NCI-H1417 (cell line): ENCODE measurements around the gene LHB.
"Not testable (repeated sequence)": the region's sequence is repeated elsewhere in the genome, so short reads cannot be mapped to it uniquely, and the experiment has no call there.

Experiments used
- DNase-seq, 3 experiments: peaks; one replicate each; lab custom pipeline; 2025; lab: John Stamatoyannopoulos, UW

LHB gene

DNA sequence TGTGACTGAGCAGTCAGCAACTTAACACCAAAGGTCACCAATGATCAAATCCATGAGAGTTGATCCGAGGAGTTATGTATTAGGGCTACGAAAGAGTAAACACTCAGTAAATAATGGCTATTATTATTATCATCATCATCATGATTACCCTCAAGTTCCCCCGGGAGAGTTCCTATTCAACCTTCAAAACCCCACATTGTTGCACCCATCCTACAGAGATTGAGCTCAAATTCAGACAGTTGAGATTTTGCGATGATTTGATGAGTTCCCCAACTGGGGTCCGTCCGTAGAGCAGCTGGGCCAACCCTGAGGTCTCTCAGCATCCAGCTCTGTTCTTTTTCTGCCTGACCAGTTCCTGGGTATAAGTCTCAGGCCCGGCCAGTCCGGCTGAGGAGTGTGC lies 21.2 kb upstream of the LHB start:
- DNase-seq = not testable (repeated sequence)

DNA sequence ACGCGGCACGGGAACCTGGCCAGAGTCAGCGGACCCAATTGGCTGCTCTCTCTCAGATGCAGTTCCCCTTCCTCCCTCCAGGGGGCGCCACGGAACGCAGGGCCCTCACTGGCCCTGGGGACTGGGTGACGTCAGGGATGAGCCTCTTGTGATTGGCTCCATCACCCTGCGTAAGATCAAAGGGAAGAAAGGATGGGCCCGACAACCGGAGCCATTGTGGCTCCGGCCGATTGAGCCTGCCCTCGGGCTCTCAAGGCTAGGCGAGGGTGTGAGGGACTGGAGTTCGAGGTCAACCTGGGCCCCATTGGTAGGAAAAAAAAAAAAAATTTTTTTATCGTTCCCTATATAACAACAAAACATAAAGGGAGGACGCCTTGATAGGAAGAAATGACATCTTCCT lies 19.9 kb upstream of the LHB start, which contains the start of gene CGB1:
TSS of gene CGB1 (minus strand) at position 81 of the 400 bp plus-strand sequence. CDS start 184 bp downstream, outside the sequence.
- DNase-seq = not testable (repeated sequence)

DNA sequence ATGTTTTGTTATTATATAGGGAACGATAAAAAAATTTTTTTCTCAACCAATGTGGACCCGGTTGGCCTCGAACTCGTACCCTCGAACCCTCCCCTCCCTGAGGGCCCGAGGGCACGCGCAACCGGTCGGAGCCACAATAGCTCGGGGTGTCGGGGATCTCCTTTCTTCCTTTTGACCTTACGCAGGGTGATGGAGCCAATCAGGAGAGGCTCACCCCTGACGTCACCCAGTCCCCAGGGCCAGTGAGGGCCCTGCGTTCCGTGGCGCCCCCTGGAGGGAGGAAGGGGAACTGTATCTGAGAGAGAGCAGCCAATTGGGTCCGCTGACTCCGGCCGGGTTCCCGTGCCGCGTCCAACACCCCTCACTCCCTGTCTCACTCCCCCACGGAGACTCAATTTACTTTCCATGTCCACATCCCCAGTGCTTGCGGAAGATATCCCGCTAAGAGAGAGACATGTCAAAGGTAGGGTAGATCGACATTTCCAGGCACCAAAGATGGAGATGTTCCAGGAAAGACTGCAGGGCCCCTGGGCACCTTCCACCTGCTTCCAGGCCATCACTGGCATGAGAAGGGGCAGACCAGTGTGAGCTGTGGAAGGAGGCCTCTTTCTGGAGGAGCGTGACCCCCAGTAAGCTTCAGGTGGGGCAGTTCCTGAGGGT lies 14.9 kb upstream of the LHB start, which contains the start of gene CGB2:
TSS of gene CGB2 (plus strand) at position 249 of the 660 bp plus-strand sequence. CDS start at position 455, 206 bp downstream.
- not testable (repeated sequence) for DNase-seq

DNA sequence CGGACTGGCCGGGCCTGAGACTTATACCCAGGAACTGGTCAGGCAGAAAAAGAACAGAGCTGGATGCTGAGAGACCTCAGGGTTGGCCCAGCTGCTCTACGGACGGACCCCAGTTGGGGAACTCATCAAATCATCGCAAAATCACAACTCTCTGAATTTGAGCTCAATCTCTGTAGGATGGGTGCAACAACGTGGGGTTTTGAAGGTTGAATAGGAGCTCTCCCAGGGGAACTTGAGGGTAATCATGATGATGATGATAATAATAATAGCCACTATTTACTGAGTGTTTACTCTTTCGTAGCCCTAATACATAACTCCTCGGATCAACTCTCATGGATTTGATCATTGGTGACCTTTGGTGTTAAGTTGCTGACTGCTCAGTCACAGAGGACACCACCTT lies 13.4 kb upstream of the LHB start:
- DNase-seq = not testable (repeated sequence)

DNA sequence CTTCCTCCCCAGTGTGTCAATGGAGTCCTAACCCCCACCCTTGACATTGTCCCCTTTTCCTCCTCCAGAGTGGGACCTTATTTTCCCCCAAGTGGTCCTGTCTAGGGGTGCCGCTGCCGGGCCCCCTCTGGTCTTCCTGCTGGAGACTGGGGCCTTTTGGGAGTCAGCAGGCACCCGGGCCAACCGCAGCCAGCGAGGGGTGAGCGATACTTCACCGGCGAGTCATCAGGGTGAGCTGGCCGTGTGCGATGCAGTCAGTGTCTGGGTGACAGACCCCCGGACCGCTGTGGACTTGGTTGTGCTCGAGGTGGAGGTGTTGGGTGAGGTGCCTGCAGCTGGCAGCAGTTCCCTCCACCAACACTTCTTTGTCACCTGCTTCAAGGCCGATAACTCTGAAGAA lies 12.9 kb upstream of the LHB start:
- not testable (repeated sequence) for DNase-seq

DNA sequence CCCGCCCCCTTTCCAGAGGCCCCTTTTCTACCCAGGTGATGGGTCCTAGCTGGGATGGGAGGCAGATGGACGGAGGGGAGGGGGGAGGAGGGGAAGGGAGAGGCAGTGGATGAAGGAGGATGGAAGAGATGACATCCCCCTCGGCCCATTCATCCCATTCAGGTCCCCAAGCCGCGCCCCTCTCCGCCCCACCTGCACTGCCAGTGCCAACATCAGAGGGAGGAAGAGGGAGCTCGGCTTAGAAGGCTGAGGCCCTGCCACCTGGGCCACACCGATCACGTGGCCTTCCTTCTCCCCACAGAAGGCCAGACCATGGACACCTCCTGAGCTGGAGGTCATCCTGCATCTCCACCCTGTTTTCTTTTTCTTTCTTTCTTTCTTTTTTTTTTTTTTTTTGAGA lies 11.8 kb upstream of the LHB start:
- DNase-seq = not testable (repeated sequence)

DNA sequence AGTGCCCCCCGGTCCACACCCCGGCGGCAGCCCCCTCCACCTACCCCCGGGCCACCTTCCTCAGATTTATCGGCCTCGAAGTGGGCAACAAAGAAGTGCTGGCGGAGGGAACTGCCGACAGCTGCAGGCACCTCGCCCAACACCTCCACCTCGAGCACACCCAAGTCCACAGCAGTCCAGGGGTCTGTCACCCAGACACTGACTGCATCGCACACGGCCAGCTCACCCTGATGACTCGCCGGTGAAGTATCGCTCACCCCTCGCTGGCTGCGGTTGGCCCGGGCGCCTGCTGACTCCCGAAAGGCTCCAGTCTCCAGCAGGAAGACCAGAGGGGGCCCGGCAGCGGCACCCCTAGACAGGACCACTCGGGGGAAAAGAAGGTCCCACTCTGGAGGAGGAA lies 8.7 kb upstream of the LHB start:
- not testable (repeated sequence) for DNase-seq

DNA sequence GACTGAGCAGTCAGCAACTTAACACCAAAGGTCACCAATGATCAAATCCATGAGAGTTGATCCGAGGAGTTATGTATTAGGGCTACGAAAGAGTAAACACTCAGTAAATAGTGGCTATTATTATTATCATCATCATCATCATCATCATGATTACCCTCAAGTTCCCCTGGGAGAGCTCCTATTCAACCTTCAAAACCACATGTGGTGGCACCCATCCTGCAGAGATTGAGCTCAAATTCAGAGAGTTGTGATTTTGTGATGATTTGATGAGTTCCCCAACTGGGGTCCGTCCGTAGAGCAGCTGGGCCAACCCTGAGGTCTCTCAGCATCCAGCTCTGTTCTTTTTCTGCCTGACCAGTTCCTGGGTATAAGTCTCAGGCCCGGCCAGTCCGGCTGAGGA lies 8.2 kb upstream of the LHB start:
- DNase-seq = not testable (repeated sequence)

DNA sequence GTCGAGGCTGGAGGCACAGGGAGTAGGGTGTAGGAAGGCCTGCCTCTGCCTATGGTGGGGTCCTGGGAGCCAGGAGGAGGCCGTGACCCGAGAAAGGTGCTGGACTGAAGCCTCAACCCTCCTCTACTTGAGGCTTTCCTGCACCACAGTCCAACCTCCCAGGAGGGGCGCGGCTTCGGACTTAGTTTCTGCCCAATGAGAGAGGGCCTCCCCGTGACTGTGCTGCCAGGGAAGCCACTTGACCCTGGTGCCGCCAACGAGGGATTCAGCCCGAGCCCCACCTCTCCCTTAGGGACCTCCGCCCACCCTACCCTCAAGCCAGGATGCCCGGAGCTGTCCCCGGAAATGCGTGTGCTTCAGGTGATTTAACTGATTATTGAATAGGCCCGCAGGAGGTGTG lies 7.3 kb upstream of the LHB start, which contains the start of gene CGB3:
TSS of gene CGB3 (minus strand) at position 101 of the 400 bp plus-strand sequence. CDS start 362 bp downstream, outside the sequence.
- not testable (repeated sequence) for DNase-seq

DNA sequence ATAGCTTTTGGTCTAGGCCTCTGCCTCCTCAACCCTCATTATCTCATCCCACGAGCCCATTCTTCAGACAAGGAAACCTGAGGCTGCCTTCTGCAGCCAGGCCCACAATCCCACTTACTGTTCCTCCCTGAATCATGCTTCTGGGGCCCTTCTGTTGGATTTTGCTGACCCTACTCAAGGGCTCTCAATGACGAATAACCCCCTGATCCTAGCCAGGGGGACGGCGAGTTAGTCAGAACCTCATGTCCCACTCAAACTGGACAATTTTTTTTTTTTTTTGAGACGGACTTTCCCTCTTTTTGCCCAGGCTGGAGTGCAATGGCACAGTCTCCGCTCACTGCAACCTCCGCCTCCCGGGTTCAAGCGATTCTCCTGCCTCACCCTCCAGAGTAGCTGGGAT lies 5.2 kb upstream of the LHB start:
- DNase-seq = no peak

DNA sequence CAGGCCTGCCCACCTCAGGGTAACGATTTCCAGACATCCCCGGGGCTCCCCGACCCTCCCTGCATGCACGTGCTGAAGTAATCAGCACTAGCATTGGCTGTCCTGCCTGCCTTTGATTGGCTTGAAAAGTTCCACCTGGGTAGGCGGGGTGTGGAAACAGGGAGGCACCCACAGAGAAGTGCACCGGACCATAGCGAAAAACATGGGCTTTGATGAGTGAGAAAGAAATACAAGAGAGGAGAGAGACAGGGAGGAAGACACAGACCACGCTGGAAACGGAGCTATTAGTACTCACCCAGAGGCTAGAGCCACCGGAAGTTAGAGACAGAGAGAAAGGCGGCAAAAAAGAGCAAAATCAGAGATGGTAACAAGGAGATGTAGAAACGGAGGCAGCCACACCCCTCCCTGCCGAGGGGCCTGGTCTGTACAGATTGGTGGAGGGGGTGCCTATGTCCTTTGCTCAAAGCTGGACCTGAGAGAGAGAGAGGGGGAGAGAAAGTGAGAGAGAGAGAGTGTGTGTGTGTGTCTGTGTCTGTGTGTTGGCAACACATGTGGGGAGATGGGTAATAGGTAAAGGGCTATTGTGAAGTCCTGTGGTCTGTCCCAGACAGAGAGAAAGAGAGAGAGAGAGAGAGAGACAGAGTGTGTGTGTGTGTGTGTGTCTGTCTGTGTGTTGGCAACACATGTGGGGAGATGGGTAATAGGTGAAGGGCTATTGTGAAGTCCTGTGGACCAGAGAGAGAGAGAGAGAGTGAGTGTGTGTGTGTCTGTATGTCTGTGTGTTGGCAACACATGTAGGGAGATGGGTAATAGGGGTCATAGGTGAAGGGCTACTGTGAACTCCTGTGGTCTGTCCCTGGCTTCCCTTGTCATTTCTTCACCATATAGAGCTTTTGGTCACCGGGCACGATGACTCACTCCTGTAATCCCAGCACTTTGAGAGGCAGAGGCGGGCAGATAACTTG lies 4.3 kb upstream of the LHB start:
- peak in 1 of 3 experiments; percentile 26 for DNase-seq

DNA sequence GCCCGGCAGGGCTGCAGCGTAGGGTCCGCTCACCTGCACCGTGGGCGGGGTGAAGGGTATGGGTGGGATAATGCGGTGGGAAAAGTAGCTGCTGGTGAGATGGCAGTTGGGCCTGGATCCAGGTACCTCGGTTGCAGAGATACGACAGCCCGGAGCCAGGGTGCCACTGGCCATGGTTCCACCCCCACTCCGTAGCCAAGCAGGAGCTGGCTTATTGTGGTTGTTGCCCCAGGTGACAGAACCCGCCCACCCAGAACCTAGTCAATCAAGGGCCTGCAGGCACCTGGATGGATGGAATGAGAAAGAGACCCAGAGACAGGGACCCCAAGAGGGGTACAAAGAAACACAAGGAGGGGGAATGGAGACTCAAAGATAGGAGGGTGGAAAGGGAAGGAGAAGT lies 3.5 kb upstream of the LHB start:
- peak in 1 of 3 experiments; percentile 17 for DNase-seq

DNA sequence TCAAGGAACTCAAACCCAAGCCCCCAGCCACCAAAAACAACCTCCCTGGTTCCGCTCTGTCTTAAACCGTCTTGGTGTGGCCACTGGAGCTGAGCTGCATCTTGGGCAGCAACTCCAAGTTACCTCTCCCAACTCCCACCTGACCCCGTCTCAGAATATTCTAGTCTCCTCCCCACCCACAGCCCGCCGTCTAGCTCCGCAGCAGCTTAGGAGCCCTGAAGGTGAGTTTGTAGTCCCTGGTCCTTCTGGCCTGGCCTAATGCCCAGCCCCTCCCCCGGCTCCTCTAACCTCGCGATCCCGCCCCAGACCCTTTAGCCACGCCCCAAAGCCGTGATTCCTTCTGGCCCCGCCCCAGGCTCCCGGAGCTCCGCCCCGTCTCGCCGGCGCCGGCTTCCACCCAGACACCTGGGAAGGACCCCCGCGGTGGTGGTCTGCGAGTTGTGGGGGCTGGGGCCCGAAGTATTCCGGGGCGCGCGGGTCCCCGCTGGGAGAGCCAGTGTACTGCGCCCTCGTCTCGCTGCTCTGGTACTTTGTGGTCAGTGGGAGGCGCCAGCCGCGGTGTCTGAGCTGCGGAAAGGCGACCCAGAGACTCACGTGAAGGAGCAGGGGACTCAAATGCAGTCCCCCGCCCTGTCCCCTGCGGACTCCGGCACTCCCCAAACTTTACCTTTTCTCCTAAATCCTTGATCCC lies 2.5 kb upstream of the LHB start:
- peak; percentile 38 to 87 (median 63) for DNase-seq

DNA sequence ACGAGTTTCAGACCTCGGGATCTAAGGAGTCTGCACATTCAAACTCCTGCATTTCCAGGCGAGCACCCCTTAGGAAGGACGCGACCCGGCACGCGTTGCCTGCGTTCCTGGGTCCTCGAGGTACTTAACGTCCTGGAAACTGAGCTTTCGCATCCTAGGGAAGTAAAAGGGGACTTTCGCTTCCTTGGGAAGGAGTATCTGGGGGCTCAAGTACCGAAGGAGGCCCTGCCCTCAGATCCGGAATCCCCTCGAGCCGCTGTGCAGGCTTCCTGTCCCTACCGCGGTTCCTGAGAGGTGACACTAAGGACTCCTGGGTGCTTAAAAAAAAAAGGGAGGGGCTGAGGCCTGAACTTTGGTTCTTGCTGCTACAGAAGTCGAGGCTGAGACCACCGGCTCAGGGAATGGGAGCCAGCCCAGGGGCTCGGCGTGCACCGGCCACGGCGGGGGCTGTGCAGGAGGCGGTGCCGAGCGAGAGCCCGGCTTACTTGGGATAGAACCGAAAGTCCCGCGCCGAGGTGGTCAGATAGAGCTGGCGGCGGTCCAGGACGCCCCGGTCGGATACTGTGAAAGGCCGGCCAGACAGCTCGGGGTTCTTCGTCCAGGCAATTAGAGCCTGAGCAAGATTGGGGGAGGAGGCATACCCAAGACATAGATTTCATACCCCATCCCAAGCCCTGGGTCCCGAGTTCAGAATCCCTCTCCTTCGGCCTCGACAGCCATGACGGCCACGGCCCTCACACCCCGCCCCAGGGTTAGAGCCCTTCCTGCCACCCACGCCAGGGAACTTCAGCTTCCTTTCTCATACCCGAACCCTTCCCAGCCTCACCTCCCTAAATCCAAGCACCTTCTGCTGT lies 1.7 kb upstream of the LHB start:
- peak in 1 of 3 experiments; percentile 47 for DNase-seq

DNA sequence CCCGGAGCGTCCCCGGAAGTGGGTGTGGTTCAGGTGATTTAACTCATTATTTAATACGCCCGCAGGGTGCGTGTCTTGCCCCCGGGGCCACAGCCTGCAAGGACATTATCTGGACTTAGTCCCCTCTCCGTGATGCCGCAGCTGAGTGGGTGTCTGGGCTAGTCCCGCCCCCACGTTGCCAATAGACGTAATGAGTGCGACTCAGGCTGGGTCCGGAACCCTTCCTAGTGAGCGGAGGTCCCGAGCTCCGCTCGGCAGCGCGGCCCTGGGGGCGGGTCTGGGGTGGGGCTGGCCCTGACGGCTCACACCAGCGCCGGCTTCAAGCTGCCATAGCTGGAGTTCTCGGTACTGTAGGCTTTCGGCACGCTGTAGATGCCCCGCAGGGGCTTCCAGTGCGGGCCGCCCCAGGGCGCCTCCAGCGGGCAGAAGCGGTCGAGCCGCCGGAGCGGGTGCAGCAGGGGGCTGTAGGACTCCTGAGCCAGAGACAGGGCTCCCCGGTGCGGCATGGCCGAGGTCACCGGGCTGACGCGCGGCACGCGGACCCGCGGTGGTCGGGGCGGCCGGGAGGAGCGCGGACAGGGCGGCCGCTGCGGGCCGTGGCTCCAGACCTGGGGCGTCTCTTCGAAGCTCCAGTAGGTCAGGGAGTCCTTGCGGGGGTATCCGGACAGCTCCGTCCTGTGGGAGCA lies 918 bp upstream of the LHB start:
- peak; percentile 26 to 72 (median 60) for DNase-seq

DNA sequence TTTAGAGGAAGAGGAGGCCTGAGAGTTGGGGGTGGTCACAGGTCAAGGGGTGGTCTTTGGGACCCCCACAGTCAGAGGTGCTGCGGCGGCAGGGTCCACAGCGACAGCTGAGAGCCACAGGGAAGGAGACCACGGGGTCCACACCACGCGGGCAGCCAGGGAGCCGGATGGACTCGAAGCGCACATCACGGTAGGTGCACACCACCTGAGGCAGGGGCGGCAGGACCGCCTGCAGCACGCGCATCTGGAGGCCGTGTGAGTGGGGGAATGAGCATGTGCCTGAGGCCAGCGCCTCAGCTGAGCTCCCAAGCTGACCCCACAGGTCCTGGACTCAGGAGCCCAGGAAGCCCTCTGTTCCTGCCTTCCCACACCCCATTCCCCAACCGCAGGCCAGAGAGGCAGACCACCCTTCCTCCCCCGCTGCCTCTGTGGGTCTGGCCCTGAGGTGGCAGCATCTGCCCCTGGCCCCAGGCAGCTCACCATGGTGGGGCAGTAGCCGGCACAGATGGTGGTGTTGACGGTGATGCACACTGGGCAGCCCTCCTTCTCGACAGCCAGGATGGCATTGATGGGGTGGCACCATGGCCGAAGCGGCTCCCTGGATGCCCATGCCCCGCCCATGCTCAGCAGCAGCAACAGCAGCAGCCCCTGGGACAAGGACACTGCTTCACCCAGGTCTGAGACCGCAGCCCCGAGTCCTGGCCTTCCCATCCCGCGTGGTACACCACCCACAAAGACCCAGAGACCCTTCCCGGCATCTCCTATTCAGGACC lies 638 bp downstream of the LHB start:
- DNase-seq = no peak

DNA sequence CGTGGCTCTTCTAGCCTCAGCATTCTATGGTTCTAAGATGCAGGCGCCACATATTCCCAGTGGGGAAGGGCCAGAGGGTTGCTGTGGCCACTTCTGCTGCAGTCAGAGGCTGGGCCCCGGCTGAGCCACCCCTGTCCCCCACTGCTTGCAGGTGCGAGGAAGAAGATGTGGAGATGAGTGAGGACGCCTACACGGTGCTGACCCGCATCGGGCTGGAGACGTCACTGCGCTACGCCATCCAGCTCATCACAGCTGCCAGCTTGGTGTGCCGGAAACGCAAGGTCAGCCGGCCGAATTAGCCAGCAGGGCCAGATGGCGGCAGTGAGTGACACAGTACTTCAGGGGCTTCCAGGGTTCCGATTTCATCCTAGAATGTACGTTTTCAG lies 2.0 kb downstream of the LHB start:
- DNase-seq = no peak

DNA sequence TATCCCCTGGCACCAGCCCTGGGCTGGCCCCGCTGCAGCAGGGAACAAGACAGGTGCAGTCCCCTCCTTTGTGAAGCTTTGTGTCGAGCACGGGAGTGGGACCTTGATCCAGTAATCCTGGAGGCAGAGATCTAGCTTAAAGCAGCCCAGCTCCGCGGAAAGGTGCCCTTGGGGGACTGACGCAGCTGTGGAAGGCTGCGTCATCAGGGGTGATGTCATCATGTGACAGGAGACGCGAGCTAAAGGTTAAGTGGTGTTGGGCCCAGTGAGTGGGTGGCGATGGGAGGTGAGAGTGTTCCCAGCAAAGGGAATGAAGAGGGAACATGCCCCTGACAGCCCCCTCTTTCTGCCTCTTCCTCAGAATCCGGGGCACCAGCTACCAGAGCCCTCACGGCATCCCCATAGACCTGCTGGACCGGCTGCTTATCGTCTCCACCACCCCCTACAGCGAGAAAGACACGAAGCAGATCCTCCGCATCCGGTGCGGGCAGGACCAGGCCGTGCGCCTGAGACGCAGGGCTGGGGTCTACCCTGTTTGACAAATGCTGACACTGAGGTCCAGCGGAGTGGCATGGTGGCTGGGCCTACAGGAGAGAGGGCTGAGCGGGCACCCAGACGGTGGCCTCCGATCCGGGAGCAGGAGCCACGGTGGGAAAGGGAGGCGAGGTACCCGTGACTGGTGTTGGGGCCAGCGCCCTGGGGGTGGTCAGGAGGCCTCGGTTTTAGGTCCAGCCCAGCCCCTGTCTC lies 2.6 kb downstream of the LHB start:
- no peak for DNase-seq

DNA sequence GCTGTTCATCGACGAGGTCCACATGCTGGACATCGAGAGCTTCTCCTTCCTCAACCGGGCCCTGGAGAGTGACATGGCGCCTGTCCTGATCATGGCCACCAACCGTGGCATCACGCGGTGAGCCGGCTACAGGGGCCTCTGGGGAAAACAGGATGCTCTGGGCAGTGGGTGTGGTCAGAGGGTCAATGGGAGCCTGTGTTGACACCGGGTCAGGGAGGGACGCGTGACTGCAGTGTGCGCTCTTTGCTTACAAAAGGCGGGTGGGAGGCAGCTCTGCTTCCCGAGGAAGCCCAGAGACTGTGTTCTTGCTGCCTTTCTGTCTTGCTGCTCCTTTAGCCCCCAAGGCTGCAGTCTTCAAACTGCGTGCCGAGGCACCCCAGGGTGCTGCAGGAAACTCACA lies 5.7 kb downstream of the LHB start:
- no peak for DNase-seq
